ENCODE results near the gene NCAM2. TPM values are rescaled to one million over a fixed set of nuclear protein-coding genes. Genes with fewer than 3 reads are reported as not detected.

The NCAM2 gene
- polyA plus RNA-seq, 3 donors, result not detected

- H3K27me3 Mint-ChIP-seq (ENCODE audit: low read depth in 3 of 3), result no peaks in the 10 kb centered on the region
- H3K4me1 ChIP-seq (ENCODE audit: control insufficient read depth in 1 of 2, insufficient read depth in 2 of 2, low read length in 2 of 2), result no peaks in the 10 kb centered on the region
- no peaks in the 10 kb centered on the region for H3K4me1 Mint-ChIP-seq
- H3K4me3 Mint-ChIP-seq, result no peak overlapping the region
- H3K36me3 ChIP-seq (replicated peaks in 1 of 2; ENCODE audit: control insufficient read depth in 1 of 2, insufficient read depth in 2 of 2, low read length in 2 of 2), result no peaks in the 10 kb centered on the region
- TF ChIP-seq CTCF (IDR thresholded peaks at IDR 0.05), result no peak
- H3K27ac ChIP-seq (ENCODE audit: low read depth in 1 of 2, low read length in 2 of 2), result no peak overlapping the region
- no peak overlapping the region for H3K9ac ChIP-seq (ENCODE audit: insufficient read depth, low read length, poor library complexity, severe bottlenecking)
- no peak overlapping the region for H3K4me3 ChIP-seq (replicated peaks in 1 of 3; ENCODE audit: low read depth in 2 of 3, low read length in 3 of 3)
- no peaks in the 10 kb centered on the region for H4K20me1 ChIP-seq (ENCODE audit: insufficient read depth, low read length)
- intact Hi-C loops (cut with micrococcal nuclease), result no loop called here
- no peak overlapping the region for H3K27ac Mint-ChIP-seq
- no peak overlapping the region for H3K4me2 ChIP-seq (replicated peaks; ENCODE audit: extremely low read depth, low read length, poor library complexity, severe bottlenecking)
- H3K36me3 Mint-ChIP-seq, result no peaks in the 10 kb centered on the region
- H3K9me3 ChIP-seq (replicated peaks in 1 of 2; ENCODE audit: control insufficient read depth in 1 of 2, insufficient read depth in 1 of 2, low read length in 2 of 2), result no peaks in the 10 kb centered on the region
- no peak for DNase-seq
- peaks cover 0 to 2% (median 0%) of the 10 kb centered on the region in 7 donors for H3K9me3 Mint-ChIP-seq
- H2AFZ ChIP-seq (ENCODE audit: insufficient read depth, low read depth, low read length, poor library complexity, severe bottlenecking), result no peak overlapping the region
- no peaks in the 10 kb centered on the region for H3K27me3 ChIP-seq (ENCODE audit: control insufficient read depth in 2 of 2, insufficient read depth in 2 of 2, low read length in 2 of 2)
- no peaks in the 10 kb centered on the region for H3K79me2 ChIP-seq (ENCODE audit: insufficient read depth, low read length)
These were observed 469.8 kb downstream of the NCAM2 start for GRCh38 chr21:21468003-21468402.

GRCh38 chr21:21481239-21481638, 483.0 kb downstream of the NCAM2 start:
- H3K9ac ChIP-seq (ENCODE audit: insufficient read depth, low read length, poor library complexity, severe bottlenecking), result no peak overlapping the region
- peaks cover 0 to 17% (median 4%) of the 10 kb centered on the region in 7 donors for H3K9me3 Mint-ChIP-seq
- no peak overlapping the region for H3K27ac ChIP-seq (ENCODE audit: low read depth in 1 of 2, low read length in 2 of 2)
- H3K36me3 Mint-ChIP-seq, result no peaks in the 10 kb centered on the region
- H3K36me3 ChIP-seq (replicated peaks in 1 of 2; ENCODE audit: control insufficient read depth in 1 of 2, insufficient read depth in 2 of 2, low read length in 2 of 2), result no peaks in the 10 kb centered on the region
- H3K27me3 ChIP-seq (ENCODE audit: control insufficient read depth in 2 of 2, insufficient read depth in 2 of 2, low read length in 2 of 2), result no peaks in the 10 kb centered on the region
- peaks cover 0 to 8% of the 10 kb centered on the region in 2 donors for H3K9me3 ChIP-seq (replicated peaks in 1 of 2; ENCODE audit: control insufficient read depth in 1 of 2, insufficient read depth in 1 of 2, low read length in 2 of 2)
- H2AFZ ChIP-seq (ENCODE audit: insufficient read depth, low read depth, low read length, poor library complexity, severe bottlenecking), result no peak overlapping the region
- H3K4me3 Mint-ChIP-seq, result no peak overlapping the region
- no peaks in the 10 kb centered on the region for H3K79me2 ChIP-seq (ENCODE audit: insufficient read depth, low read length)
- H4K20me1 ChIP-seq (ENCODE audit: insufficient read depth, low read length), result no peaks in the 10 kb centered on the region
- no peak for DNase-seq
- WGBS (ENCODE audit: insufficient coverage), result 93% methylated on average over 2 of the region's 3 CpGs
- H3K4me3 ChIP-seq (replicated peaks in 1 of 3; ENCODE audit: low read depth in 2 of 3, low read length in 3 of 3), result no peak overlapping the region
- no peak for TF ChIP-seq CTCF (IDR thresholded peaks at IDR 0.05)
- no peak overlapping the region for H3K4me2 ChIP-seq (replicated peaks; ENCODE audit: extremely low read depth, low read length, poor library complexity, severe bottlenecking)
- H3K27me3 Mint-ChIP-seq (ENCODE audit: low read depth in 3 of 3), result peaks cover 0 to 1% (median 0%) of the 10 kb centered on the region in 3 donors
- no peaks in the 10 kb centered on the region for H3K4me1 Mint-ChIP-seq
- intact Hi-C loops (cut with micrococcal nuclease), result no loop called here
- no peak overlapping the region for H3K27ac Mint-ChIP-seq
- no peaks in the 10 kb centered on the region for H3K4me1 ChIP-seq (ENCODE audit: control insufficient read depth in 1 of 2, insufficient read depth in 2 of 2, low read length in 2 of 2)

All from CD14-positive monocyte (primary cell).